Right lobe of liver (tissue), 6 donors: Measurements from ENCODE around the gene AQP12A. TPM values are rescaled to one million over a fixed set of nuclear protein-coding genes. Genes with fewer than 3 reads are reported as not detected.
A peak's percentile ranks its signal among the peaks of the same experiment; 100 is the strongest.
"Not testable (repeated sequence)": the region's sequence is repeated elsewhere in the genome, so short reads cannot be mapped to it uniquely, and the experiment has no call there.

ENCODE experiments used
- ATAC-seq, 4 donors: fragments of 200-7000 bp; cut with Tn5 transposase; one replicate each; pipeline ENCODE4 v1.9.1; 2020; ENCODE audit warnings: mild to moderate bottlenecking in 4 of 4, moderate library complexity in 4 of 4
- DNase-seq, 3 donors: peaks; one replicate each; pipeline ENCODE4 v3.0.0-alpha.2; 2020
- H3K27ac ChIP-seq, 3 donors: fragments of 200-600 bp; one replicate each; pipeline ENCODE4 v1.8.0; 2022
- H3K27me3 ChIP-seq, 2 donors: fragments of 200-600 bp; one replicate each; pipeline ENCODE4 v1.8.0; 2022
- H3K36me3 ChIP-seq, 4 donors: fragments of 200-600 bp; sonication (generic) in 1 of 4; one replicate each; pipeline versions ENCODE4 v1.5.1 to v1.8.0; 2017 to 2022; ENCODE audit warnings: control low read depth in 1 of 4
- H3K4me1 ChIP-seq, 4 donors: fragments of 200-600 bp; sonication (generic) in 1 of 4; one replicate each; pipeline versions ENCODE4 v1.5.1 to v1.8.0; 2017 to 2022; ENCODE audit warnings: control low read depth in 1 of 4
- H3K4me3 ChIP-seq, 3 donors: fragments of 200-600 bp; one replicate each; pipeline ENCODE4 v1.8.0; 2022
- H3K9me3 ChIP-seq, 4 donors: fragments of 200-600 bp; sonication (generic) in 1 of 4; one replicate each; pipeline versions ENCODE4 v1.5.1 to v1.8.0; 2017 to 2022; ENCODE audit warnings: control low read depth in 1 of 4
- CTCF ChIP-seq, 4 donors: fragments of 200-600 bp in 3 of 4; fragments of 450-650 bp in 1 of 4; IDR thresholded peaks; one replicate each; pipeline versions ENCODE4 v1.5.1 to v1.8.0; 2016 to 2022; ENCODE audit warnings: antibody characterized with exemption in 4 of 4, mild to moderate bottlenecking in 2 of 4
- POLR2A ChIP-seq: fragments of 450-650 bp; IDR thresholded peaks from one replicate; pipeline ENCODE4 v1.6.1; 2017; ENCODE audit warnings: antibody characterized with exemption, mild to moderate bottlenecking
- WGBS: methylation state at CpG from one replicate; pipeline ENCODE4 v1.1.6; 2018; ENCODE audit warnings: low coverage, low lambda C conversion rate; ENCODE audit not compliant: insufficient coverage; ENCODE audit errors: missing lambda C conversion rate; 5-methylcytosine and 5-hydroxymethylcytosine counted together
- intact Hi-C, 2 donors: fragments of 100-400 bp; cut with DNase I; formaldehyde crosslinking; loops; one replicate each; pipeline versions ENCODE4 v1.11.2 to v1.14.1; 2022
- long read RNA-seq: library from polyadenylated mRNA; unstranded; transcript quantifications from one replicate; pipeline ENCODE4 v2.0.0, GENCODE V29; 2019
- total RNA-seq, 6 experiments: library from RNA; depleted of rRNA in 2 of 6; stranded (reverse); fragments of >200 nt in 2 of 6; fragmentation: NEBNext Ultra II Directional in 3 of 6; extraction: Animal tissue kit (Norgen Biotek cat#: 25700) in 3 of 6; gene quantifications; one replicate each; pipeline versions ENCODE4 v1.1.0 to v1.2.4, GENCODE V29; 2016 to 2023
- donor health status: DM: no; HTN: yes; CAD: no.
- donor health status: DM: no; HTN: no; CAD: no.
- donor health status: DM: no; HTN: no; CAD: no.
- donor health status: DM: no; HTN: yes; CAD: no.
- donor health status: DM: no; HTN: yes; CAD: no.

Gene AQP12A
- not detected for total RNA-seq
- long read RNA-seq: 0 reads

- H3K4me3 ChIP-seq, H3K9me3 ChIP-seq, H3K4me1 ChIP-seq, intact Hi-C loops, H3K27ac ChIP-seq, H3K27me3 ChIP-seq, ATAC-seq, H3K36me3 ChIP-seq: not testable (repeated sequence)
- no CpG with 5 or more reads among the region's 37 CpGs for WGBS
- peak in 2 of 3 donors; percentile 14 to 23 for DNase-seq
Observed at GRCh38 chr2:240691631-240692420, at the start of gene AQP12A. TSS of gene AQP12A (plus strand) at chr2:240691866. CDS start at chr2:240691914, 48 bp downstream.

GRCh38 chr2:240642061-240642805 is 49.4 kb upstream of the AQP12A start:
- Histone ChIP-seq H3K4me3 (no peak overlapping the region), H3K36me3 (no peaks in the 10 kb centered on the region), H3K27ac (no peak overlapping the region), H3K27me3 (no peaks in the 10 kb centered on the region), H3K4me1 (no peaks in the 10 kb centered on the region), H3K9me3 (no peaks in the 10 kb centered on the region)
- 83% methylated on average over 1 of the region's 36 CpGs for WGBS
- TF ChIP-seq CTCF (IDR thresholded peaks at IDR 0.05) (no peak), POLR2A (no peak)
- intact Hi-C loops: no loop called here
- DNase-seq: peak in 1 of 3 donors; percentile 39
- ATAC-seq: no peak

GRCh38 chr2:240642806-240643092 is 48.9 kb upstream of the AQP12A start:
- Histone ChIP-seq H3K4me3 (no peak overlapping the region), H3K27ac (no peak overlapping the region), H3K4me1 (no peaks in the 10 kb centered on the region), H3K27me3 (no peaks in the 10 kb centered on the region), H3K36me3 (no peaks in the 10 kb centered on the region), H3K9me3 (no peaks in the 10 kb centered on the region)
- TF ChIP-seq CTCF (IDR thresholded peaks at IDR 0.05): no peak
- no peak for TF ChIP-seq POLR2A
- intact Hi-C loops: no loop called here
- ATAC-seq (no peak), DNase-seq (no peak)
- WGBS: 61% methylated on average over 3 of the region's 11 CpGs

GRCh38 chr2:240643093-240643810 is 48.4 kb upstream of the AQP12A start:
- DNase-seq: no peak
- no peaks in the 10 kb centered on the region for H3K36me3 ChIP-seq
- ATAC-seq: no peak
- TF ChIP-seq POLR2A (no peak), CTCF (IDR thresholded peaks at IDR 0.05) (no peak)
- intact Hi-C loops: no loop called here
- no peaks in the 10 kb centered on the region for H3K27me3 ChIP-seq
- no peaks in the 10 kb centered on the region for H3K9me3 ChIP-seq
- H3K27ac ChIP-seq: no peak overlapping the region
- H3K4me3 ChIP-seq: no peak overlapping the region
- WGBS: 52% methylated on average over 6 of the region's 13 CpGs
- H3K4me1 ChIP-seq: no peaks in the 10 kb centered on the region

- ATAC-seq (no peak), DNase-seq (no peak)
- H3K4me1 ChIP-seq: no peaks in the 10 kb centered on the region
- WGBS: 77% methylated on average over 7 of the region's 15 CpGs
- no peaks in the 10 kb centered on the region for H3K36me3 ChIP-seq
- intact Hi-C loops: no loop called here
- H3K4me3 ChIP-seq: no peak overlapping the region
- no peak for TF ChIP-seq CTCF (IDR thresholded peaks at IDR 0.05)
- no peak for TF ChIP-seq POLR2A
- no peaks in the 10 kb centered on the region for H3K9me3 ChIP-seq
- no peaks in the 10 kb centered on the region for H3K27me3 ChIP-seq
- no peak overlapping the region for H3K27ac ChIP-seq
Observed at GRCh38 chr2:240643811-240644150, 47.9 kb upstream of the AQP12A start.
